HCT116 (cell line): ENCODE data around the gene CFAP47.

Experiments
- CTCF ChIP-seq, 3 experiments: fragments of 200-600 bp in 1 of 3; sonication (generic) in 1 of 3; IDR thresholded peaks in 2 of 3; conservative IDR thresholded peaks in 1 of 3; 2 replicates each; pipeline ENCODE4 v1.5.1; 2012 to 2017; ENCODE audit warnings: low read depth in 2 of 3, low read length in 2 of 3, antibody characterized with exemption in 1 of 3, borderline replicate concordance in 1 of 3, control low read depth in 1 of 3, mild to moderate bottlenecking in 1 of 3, mixed read lengths in 1 of 3, mixed run types in 1 of 3, moderate library complexity in 1 of 3; ENCODE audit not compliant: insufficient read depth in 1 of 3
- JUND ChIP-seq: IDR thresholded peaks from 2 replicates; pipeline ENCODE4 v1.6.1; 2012
- MAX ChIP-seq: IDR thresholded peaks from 2 replicates; pipeline ENCODE4 v1.6.1; 2012
- POLR2AphosphoS5 ChIP-seq: IDR thresholded peaks from 2 replicates; pipeline ENCODE4 v1.6.1; 2011; ENCODE audit warnings: mild to moderate bottlenecking, low read depth, low read length, moderate library complexity
- REST ChIP-seq: IDR thresholded peaks from 2 replicates; pipeline ENCODE4 v1.6.1; 2012; ENCODE audit warnings: low read depth

- TF ChIP-seq REST = no peak
- no peak for TF ChIP-seq CTCF (IDR thresholded peaks at IDR 0.05 in 2 of 3, conservative IDR thresholded peaks at IDR 0.05 in 1 of 3; ENCODE audit: borderline replicate concordance in 1 of 3, insufficient read depth in 1 of 3, low read depth in 2 of 3, low read length in 2 of 3)
- TF ChIP-seq JUND = no peak
- TF ChIP-seq POLR2AphosphoS5 = no peak
- no peak for TF ChIP-seq MAX
Measured at GRCh38 chrX:36087366-36087765, 167.8 kb downstream of the CFAP47 start.
